GM19452 (cell line): ENCODE results near the gene SAMM50.

Experiments
- ATAC-seq: cut with Tn5 transposase; IDR thresholded peaks from one replicate; pipeline ENCODE4 v1.9.1; 2021; ENCODE audit not compliant: unreplicated experiment

The SAMM50 gene

DNA sequence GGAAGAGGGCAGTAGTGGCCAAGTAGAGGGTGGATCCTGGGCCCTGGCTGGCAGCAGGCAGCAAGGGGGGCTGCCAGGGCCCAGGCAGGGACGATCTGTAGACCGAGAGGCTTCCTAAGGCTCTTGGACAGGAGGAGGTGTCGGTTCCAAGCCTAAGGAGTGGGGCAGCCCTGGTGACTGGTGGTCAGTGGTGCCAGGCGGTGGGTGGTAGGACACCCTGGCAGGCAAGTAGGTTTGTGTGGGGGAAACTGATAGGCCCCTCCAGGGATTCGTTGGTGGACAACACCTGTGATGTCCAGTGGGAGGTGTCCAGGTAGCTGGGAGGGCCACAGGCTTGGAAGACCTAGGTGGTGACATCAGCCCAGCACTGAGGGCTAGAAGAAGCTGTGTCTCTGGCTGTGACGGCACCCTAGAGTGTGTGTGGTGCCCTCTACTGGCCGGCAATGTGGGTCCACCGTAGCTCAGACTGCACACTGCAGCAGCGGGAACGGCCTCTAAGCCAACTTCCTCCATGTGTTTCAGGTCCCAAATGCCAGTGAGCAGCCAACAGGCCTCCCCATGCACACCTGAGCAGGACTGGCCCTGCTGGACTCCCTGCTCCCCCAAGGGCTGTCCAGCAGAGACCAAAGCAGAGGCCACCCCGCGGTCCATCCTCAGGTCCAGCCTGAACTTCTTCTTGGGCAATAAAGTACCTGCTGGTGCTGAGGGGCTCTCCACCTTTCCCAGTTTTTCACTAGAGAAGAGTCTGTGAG is 9.4 kb upstream of the SAMM50 start:
- no peak for ATAC-seq

DNA sequence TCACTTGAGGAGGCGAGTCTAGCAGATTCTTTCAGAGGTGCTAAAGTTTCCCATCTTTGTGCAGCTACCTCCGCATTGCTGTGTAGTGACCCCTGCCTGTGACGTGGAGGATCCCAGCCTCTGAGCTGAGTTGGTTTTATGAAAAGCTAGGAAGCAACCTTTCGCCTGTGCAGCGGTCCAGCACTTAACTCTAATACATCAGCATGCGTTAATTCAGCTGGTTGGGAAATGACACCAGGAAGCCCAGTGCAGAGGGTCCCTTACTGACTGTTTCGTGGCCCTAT is 8.9 kb upstream of the SAMM50 start:
- ATAC-seq, result no peak

- no peak for ATAC-seq
These were observed 6.3 kb upstream of the SAMM50 start for GRCh38 chr22:43948836-43949406.

DNA sequence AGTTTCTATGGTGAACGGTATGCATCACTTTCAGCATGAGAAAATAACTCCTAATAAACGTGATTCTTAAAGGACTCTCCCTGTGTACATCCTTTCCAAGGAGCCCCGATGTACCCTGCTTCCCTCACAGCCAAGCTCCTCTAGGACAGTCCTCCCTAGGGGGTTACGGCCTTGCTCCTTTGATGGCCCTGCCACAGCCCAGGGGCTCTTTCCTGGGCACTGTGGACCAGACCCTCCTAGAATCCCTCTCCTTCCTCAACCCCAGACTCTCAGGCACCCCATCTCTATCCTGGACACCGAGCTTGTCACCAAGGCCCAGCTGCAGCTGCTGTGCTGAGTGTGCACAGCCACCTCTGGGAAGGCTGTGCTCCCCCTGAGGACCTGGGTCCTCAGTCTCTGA is 3.9 kb upstream of the SAMM50 start:
- ATAC-seq, result no peak

GRCh38 chr22:43951966-43952365 is 3.3 kb upstream of the SAMM50 start:
- no peak for ATAC-seq

DNA sequence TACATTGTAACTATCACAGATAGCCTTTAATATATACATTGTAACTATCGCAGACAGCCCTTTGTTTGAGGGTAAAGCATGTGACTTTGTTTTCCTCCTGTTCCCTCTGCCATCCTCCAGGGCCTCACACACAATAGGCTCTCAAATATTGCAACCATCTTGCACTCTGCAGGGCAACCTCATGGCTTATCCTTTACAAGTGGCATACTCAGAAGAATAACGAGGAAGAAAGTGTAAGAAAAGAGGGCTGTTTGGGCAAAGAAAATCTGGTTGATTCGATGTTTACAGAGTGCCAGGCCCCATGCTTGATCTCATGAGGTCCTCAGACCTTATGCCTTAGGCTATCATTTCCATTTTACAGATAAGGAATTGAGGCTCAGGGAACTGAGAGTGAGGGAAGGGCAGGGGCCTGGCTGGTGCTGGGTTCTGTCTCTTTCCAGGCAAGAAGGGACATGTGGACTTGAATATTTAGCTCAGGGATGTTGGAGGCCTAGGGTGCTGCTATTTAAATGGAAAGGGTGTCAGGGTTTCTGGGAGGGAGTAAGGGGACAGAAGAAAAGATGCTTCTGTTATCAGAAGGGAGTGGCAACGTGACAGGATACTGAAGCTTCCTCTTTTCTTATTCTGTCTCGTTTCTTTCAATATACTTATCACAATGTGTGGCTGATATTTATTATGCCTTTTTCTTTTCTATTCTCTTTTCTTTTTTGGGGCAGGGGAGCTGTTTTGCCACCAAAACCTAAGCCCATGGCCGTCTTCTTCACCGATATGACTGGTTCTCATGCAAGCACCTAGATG is 1.1 kb upstream of the SAMM50 start:
- ATAC-seq, result no peak

DNA sequence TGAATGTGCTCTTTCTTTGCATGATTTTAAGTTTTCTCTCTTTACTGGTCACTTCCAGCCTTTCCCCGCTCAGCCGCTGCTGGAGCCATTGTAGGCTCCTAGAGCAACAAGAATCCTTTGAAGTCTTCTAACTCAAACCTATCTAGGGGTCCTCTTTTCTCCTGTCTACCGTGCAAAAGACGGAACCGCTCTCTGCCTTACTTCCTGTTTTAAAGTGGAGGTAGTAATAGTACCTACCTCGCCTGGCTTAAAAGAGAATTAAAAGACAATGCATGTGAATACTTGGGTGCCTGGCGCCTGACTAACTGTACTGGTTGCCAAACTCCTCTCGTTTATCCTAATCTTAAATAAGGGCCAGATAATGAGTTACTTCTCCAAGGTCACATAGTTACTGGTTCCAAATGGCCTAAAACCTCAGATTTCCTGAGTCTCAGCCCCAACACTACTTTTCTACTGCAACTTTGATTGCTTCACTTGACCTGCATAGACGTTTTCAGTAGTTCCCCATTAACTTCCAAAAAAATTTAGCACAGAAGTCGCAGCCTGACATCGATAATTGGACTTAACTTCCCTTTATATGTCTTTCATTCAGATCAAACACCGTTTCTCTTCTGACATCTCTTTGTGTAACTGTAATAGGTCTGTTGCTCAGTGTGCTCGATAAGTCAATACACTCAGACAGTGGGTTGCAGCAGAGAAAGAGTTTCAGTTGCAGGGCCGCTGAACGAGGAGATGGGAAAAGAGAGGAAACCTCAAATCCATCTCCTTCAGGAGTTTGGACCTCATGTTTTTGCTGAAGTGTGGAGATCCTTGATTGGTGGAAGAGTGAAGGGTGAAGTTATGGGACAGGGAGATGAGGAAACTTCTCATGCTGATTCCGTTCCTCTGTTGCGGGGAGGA is 891 bp downstream of the SAMM50 start:
- ATAC-seq, result no peak

GRCh38 chr22:43956805-43957463 is 1.7 kb downstream of the SAMM50 start:
- no peak for ATAC-seq

DNA sequence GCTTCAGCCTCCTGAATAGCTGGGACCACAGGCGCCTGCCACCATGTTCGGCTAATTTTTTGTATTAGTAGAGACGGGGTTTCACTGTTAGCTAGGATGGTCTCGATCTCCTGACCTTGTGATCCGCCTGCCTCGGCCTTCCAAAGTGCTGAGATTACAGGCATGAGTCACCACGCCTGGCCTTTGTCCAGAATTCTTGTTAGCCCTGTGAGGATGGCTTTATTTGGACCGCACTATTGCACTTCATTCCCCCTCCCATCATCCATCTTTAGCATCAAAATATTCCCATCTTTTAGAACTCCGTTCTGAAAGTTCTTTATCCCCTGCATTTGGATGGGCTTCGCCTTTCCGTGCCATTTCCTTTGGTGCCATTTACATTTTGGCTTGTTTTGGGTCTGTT is 2.6 kb downstream of the SAMM50 start:
- ATAC-seq, result no peak

GRCh38 chr22:43964314-43964857 is 9.1 kb downstream of the SAMM50 start:
- ATAC-seq, result no peak

GRCh38 chr22:43967069-43967468 is 11.8 kb downstream of the SAMM50 start:
- ATAC-seq, result no peak

DNA sequence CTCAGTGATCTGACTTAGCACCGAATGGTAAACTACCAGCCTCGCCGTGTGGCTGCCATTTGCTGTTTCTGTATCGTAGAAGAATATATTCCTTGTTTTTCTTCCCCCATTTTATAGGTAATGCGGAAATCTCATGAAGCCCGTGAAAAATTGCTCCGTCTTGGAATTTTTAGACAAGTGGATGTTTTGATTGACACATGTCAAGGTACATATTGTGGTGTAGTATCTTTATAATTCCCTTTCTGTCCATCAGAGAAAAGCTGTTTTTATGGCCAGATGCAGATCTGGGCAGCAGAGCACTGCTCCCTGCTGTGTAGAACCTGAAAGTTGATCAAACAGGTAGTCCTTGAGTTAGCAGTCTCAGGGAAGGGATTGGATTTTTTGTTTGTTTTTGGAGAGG is 13.4 kb downstream of the SAMM50 start:
- no peak for ATAC-seq

GRCh38 chr22:43969021-43969878 is 14.0 kb downstream of the SAMM50 start:
- ATAC-seq, result no peak

DNA sequence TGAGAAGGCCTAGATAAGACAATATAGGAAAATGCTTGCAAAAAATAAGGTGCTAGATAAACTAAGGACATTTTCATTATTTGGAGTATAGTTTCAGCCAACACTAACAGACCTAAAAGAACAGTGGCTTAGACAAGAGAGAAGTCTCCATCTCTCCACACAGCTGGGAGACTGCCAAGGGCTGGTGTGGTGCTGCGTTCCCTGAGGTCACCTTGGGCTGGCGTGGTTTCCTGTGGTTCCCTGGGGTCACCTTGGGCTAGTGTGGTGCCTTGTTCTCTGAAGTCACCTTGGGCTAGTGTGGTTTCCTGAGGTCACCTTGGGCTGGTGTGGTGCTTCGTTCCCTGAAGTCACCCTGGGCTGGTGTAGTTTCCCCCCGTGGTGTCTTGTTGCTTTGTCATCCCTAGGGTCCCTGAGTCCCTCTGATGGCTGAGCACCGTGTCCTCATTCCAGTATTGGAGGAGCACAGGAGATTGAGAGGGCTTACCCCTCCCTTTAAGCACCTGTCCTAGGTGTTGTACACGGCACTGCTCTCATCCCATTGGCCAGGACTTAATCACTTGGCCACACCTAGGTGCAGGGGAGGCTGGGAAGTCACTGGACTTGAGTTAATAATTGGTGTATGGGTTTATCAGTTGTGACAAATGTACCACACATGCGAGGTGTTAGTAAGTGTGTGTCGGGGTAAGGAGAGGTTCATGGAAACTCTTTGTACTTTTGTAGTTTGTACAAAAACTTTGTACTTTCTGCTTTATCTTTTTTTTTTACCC is 14.9 kb downstream of the SAMM50 start:
- no peak for ATAC-seq

- no peak for ATAC-seq
These were observed 15.9 kb downstream of the SAMM50 start for GRCh38 chr22:43971112-43971511.

DNA sequence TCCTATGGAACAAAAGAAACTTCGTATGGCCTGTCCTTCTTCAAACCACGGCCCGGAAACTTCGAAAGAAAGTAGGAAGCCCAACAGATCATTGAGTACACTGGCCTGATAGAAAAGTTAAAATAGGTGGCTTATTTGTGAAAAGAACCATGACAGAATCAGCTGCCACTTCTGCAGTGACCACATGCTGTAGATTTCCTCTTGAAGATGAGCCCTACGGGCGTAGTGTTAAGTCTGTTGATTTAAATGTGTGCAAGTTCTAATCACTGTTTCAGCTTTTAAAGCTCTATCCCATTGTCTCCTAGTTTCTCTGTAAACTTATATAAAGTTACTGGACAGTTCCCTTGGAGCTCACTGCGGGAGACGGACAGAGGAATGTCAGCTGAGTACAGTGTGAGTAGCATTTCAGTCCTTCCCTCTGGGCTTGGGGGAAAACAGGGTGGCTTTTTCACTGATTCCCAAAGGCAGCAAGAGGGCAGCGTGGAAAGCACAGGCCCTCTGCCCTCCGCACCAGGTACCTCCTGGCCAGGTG is 17.8 kb downstream of the SAMM50 start:
- no peak for ATAC-seq

GRCh38 chr22:43974028-43974545 is 18.8 kb downstream of the SAMM50 start:
- no peak for ATAC-seq

GRCh38 chr22:43975041-43975440 is 19.8 kb downstream of the SAMM50 start:
- ATAC-seq, result no peak
